MG63 (cell line): Measurements from ENCODE around the gene WDFY4. TPM values are rescaled to one million over a fixed set of nuclear protein-coding genes. Genes with fewer than 3 reads are reported as not detected.
A peak's percentile ranks its signal among the peaks of the same experiment; 100 is the strongest.

ENCODE experiments used
- DNase-seq: peaks from one replicate; pipeline ENCODE4 v3.0.0-alpha.2; 2020
- H3K27me3 ChIP-seq: fragments of 250-450 bp; sonication (Bioruptor Pico); 2 replicates; pipeline ENCODE4 v1.5.1; 2020; ENCODE audit warnings: mild to moderate bottlenecking, moderate library complexity
- H3K36me3 ChIP-seq: fragments of 250-450 bp; sonication (Bioruptor Pico); 2 replicates; pipeline ENCODE4 v1.5.1; 2020; ENCODE audit warnings: mild to moderate bottlenecking, moderate library complexity
- H3K4me3 ChIP-seq: fragments of 250-450 bp; sonication (Bioruptor Pico); 2 replicates; pipeline ENCODE4 v1.5.1; 2020; ENCODE audit warnings: mild to moderate bottlenecking, moderate library complexity
- H3K9me3 ChIP-seq: fragments of 250-450 bp; sonication (Bioruptor Pico); 2 replicates; pipeline ENCODE4 v1.5.1; 2020; ENCODE audit warnings: mild to moderate bottlenecking, moderate library complexity
- total RNA-seq: library from RNA; depleted of rRNA; stranded (reverse); fragments of >200 nt; shearing (Covaris generic); gene quantifications from 2 replicates; pipeline ENCODE4 v1.2.3, GENCODE V29; 2014; ENCODE audit warnings: low replicate concordance

Gene WDFY4
- total RNA-seq, 1 experiment from 2014 or later, result 0.63 TPM

DNA sequence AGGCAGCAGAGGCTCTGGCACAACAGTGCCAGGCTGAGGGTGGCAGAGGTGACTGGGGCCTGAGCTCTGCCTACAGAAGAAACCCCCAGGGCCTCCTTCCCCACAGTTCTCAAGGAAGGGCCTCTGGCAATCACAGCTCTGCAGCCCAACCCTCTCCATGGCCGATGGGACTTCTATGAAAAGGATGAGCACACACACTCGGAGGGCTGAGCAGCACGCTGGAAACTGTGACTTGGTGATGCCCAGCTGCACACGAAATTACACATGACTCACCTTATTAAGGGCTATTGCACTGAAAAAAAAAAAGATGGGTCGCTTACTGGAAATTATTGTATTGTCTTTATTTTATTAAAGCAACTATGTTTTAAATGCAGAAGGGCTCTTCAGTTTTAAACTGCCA lies 297.9 kb downstream of the WDFY4 start:
- DNase-seq, result no peak
- no peak overlapping the region for H3K4me3 ChIP-seq

DNA sequence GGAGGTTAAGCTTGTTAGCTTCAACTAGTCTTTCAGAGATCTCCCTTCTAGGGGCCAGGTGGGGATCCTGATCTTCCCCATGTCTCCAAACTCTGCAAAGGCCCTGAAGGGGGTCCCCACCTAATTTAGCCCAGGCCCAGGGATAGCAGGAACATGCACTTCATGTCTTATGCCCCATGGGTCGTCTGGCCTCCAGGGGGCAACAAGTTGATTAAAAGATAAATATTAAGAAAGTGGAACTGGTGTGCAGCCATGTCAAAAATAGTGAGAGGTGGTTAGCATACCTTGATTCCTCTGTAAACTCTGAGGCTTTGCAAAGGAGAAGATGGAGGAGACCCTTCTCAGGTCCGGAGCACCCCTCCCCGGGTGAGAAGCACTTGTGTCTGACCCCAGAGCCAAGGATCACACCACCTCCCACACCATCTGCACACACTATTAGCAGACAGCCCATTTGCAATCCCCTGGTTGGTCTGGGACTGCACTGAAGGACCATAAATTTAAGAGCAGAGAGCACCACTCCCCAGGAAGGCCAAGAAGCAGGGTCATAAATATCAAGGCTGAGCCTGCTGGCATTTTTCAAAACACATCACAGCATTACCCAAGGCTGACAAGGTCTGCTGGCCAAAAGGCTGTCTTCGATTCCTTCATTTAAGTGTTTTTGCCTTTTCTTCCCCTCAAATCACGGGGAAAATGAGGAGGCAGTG lies 299.1 kb downstream of the WDFY4 start:
- Histone ChIP-seq H3K36me3 (no peaks in the 10 kb centered on the region), H3K27me3 (no peaks in the 10 kb centered on the region), H3K4me3 (no peak overlapping the region), H3K9me3 (no peaks in the 10 kb centered on the region)
- DNase-seq, result no peak

More for the DNA sequence above, 297.9 kb downstream of the WDFY4 start:
- Histone ChIP-seq H3K27me3 (no peaks in the 10 kb centered on the region), H3K36me3 (no peaks in the 10 kb centered on the region), H3K9me3 (no peaks in the 10 kb centered on the region)

DNA sequence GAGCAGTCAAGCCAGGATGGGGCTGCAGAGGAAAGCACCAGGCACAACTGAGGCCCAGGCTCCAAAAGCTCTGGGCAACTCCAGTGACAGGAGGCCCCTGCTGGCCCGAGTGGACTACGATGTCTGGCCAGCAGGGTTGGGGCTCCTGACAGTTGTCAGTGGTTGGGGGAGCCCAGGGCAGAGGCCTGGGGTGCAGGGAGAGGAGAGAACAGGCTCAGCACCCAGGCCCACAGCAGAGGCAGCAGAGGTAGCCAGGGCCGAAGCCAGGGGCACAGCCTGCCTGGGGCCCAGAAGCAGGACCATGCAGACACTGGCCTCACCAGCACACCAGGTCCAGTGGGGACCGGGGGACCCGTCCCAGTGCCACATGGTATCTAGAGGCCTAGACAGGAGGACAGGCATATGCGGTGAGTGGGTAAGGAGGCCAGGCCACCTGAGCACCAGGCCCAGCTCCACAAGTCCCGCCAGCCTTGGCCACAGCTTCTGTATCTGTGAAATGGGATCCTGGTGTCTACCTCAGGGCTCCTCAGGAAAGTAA lies 301.0 kb downstream of the WDFY4 start:
- H3K4me3 ChIP-seq, result no peak overlapping the region
- no peak for DNase-seq
- H3K27me3 ChIP-seq, result no peaks in the 10 kb centered on the region
- no peaks in the 10 kb centered on the region for H3K9me3 ChIP-seq
- no peaks in the 10 kb centered on the region for H3K36me3 ChIP-seq

- no peaks in the 10 kb centered on the region for H3K36me3 ChIP-seq
- DNase-seq, result no peak
- no peak overlapping the region for H3K4me3 ChIP-seq
- no peaks in the 10 kb centered on the region for H3K9me3 ChIP-seq
- no peaks in the 10 kb centered on the region for H3K27me3 ChIP-seq
Observed at GRCh38 chr10:48990226-48990625, 305.6 kb downstream of the WDFY4 start.

DNA sequence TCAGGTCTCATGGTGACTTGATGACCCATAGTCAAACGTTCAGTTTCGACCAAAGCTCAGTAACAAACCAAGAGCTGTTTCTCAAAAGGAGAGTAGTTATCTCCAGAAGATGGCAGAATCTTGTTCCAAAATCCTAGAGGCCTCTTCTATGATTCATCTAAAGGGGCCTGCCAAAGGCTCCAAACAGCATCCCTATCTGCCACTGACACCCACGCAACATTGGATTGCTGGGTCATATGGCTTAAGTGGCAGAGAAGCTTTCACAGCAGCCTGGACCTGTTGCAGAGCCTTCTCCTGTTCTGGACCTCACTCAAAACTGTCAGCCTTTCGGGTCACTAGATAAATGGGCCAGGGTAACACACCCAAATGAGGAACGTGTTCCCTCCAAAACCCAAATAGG lies 309.0 kb downstream of the WDFY4 start:
- DNase-seq, result peak; percentile 36
- Histone ChIP-seq H3K4me3 (no peak overlapping the region), H3K9me3 (no peaks in the 10 kb centered on the region), H3K36me3 (no peaks in the 10 kb centered on the region), H3K27me3 (no peaks in the 10 kb centered on the region)

- Histone ChIP-seq H3K36me3 (no peaks in the 10 kb centered on the region), H3K4me3 (no peak overlapping the region), H3K27me3 (no peaks in the 10 kb centered on the region), H3K9me3 (no peaks in the 10 kb centered on the region)
- DNase-seq, result no peak
Observed at GRCh38 chr10:48996329-48996728, 311.7 kb downstream of the WDFY4 start.

DNA sequence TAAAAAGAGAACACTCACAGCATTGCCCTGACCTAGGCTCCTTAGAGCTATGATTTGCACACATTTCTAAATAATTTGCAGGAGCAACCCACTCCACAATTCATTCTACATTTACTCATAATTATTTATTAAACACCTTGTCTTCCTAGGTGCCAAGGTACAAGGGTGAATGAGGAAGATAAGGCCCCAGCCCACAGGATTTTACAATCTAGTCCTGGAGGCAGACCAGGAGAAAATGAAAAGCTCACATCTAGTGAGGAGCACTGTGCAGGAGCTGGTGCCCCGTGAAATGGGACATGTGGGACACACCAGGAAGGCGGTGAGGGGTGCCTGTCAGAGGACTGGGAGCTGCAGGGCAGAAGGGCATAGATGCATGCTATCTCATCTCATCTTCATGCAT lies 314.7 kb downstream of the WDFY4 start:
- Histone ChIP-seq H3K4me3 (no peak overlapping the region), H3K9me3 (no peaks in the 10 kb centered on the region), H3K27me3 (no peaks in the 10 kb centered on the region), H3K36me3 (no peaks in the 10 kb centered on the region)
- no peak for DNase-seq

DNA sequence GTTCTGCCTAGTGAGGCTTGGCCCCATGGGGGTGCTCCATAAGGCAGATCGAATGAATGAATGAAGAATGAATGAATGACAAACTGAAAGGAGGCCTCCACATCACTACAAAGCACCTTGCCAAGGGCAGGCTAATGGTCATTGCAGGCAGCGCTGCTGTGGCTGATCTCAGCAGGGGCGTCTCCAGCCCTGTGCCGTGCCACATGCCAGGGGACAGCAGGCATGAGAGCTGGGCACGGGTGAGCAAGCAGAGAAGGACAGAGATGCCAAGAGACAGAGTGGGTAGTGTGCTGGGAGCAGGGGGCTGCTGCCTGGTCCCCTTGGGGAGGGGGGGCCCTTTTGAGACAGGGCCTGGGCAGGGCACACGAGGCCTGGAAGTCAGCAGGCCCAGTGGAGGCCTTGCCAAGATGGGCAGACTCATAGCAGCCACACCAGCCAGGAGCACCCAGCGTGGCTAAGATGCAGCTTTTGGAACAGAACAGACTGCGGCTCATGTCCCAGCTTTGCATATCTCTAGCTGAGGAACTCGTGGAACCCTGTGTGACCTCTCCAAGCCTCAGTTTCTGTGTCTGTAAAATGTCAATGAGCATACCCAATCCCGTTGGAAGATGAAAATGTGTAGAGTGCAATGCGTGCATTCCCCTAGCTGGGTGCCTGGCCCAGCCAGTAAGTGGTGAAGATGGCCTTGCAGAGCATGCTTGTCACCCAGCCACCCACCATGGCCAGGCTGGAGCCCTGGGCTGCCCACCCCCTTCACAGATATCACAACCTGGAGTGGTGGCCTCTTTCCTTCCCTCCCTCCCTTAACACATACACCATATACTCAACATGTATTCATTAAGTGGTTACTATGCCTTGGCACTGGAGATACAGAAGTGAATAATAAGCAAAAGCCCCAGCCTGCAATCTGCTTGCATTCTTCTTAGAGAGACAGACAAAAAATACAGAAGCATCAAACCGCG lies 316.0 kb downstream of the WDFY4 start:
- H3K9me3 ChIP-seq, result no peaks in the 10 kb centered on the region
- H3K27me3 ChIP-seq, result no peaks in the 10 kb centered on the region
- no peak for DNase-seq
- H3K36me3 ChIP-seq, result no peaks in the 10 kb centered on the region
- H3K4me3 ChIP-seq, result no peak overlapping the region

GRCh38 chr10:49001402-49001801 lies 316.7 kb downstream of the WDFY4 start:
- no peaks in the 10 kb centered on the region for H3K36me3 ChIP-seq

GRCh38 chr10:49001870-49002672 lies 317.4 kb downstream of the WDFY4 start:
- no peak for DNase-seq
- Histone ChIP-seq H3K4me3 (no peak overlapping the region), H3K9me3 (no peaks in the 10 kb centered on the region), H3K36me3 (no peaks in the 10 kb centered on the region), H3K27me3 (no peaks in the 10 kb centered on the region)

More at GRCh38 chr10:49001402-49001801, 316.7 kb downstream of the WDFY4 start:
- Histone ChIP-seq H3K9me3 (no peaks in the 10 kb centered on the region), H3K4me3 (no peak overlapping the region), H3K27me3 (no peaks in the 10 kb centered on the region)
- no peak for DNase-seq

DNA sequence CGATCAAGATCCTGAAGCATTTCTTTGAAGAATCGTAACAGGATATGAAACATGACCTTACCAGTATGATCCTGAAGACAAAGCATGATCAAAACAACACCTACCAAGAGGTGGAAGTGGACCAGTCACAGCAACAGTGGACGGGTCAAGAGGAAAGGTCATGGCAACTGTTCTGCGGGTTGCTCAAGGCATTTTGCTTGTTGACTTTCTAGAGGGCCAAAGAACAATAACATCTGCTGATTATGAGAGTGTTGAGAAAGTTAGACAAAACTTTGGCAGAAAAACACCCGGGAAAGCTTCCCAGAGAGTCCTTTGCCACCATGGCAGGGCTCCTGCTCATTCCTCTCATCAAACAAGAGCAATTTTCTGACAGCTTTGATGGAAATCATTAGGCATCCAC lies 320.6 kb downstream of the WDFY4 start:
- no peaks in the 10 kb centered on the region for H3K9me3 ChIP-seq
- DNase-seq, result no peak
- no peak overlapping the region for H3K4me3 ChIP-seq
- no peaks in the 10 kb centered on the region for H3K27me3 ChIP-seq
- H3K36me3 ChIP-seq, result no peaks in the 10 kb centered on the region

DNA sequence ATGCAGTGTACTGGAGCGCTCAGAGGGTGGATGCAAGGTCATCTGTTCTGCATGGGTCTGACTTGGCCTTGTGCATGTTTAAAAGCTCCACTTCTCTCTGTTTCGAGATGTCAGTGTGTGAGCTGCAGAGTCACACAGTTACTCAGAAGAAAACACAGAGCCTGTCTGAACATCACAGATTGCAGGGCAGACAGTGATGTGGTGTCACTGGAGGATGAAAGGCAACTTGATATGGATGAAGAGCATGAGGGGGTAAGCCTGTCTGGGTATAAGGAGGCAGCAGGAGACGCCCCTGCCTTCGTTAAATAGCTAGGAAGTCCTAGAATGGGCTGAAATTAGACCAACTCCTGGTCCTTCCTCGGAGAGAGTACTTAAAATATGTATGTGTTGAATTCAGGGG lies 322.5 kb downstream of the WDFY4 start:
- no peaks in the 10 kb centered on the region for H3K36me3 ChIP-seq
- no peaks in the 10 kb centered on the region for H3K9me3 ChIP-seq
- no peak for DNase-seq
- no peaks in the 10 kb centered on the region for H3K27me3 ChIP-seq
- H3K4me3 ChIP-seq, result no peak overlapping the region

DNA sequence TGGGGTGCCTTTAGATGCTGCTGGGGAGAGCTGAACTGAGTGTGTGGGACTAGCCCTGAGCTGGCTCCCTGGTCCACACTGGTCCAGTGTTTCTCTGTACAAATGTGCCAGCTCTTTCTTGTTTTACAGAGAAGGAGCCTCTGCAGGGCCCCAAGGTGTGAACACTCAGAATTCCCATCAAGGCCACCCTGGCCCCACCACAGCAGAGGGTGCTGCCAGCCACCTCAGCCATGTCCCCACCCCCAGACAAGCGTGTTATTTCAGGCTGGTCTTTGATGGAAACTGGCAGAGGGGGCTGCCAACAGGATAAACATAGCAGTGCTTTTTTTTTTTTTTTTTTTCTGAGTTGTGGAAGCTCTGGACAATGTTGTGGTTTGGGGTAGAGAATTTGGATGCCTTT lies 323.4 kb downstream of the WDFY4 start:
- H3K36me3 ChIP-seq, result no peaks in the 10 kb centered on the region

GRCh38 chr10:49008505-49009198 lies 324.0 kb downstream of the WDFY4 start:
- H3K9me3 ChIP-seq, result no peaks in the 10 kb centered on the region
- no peak for DNase-seq
- no peaks in the 10 kb centered on the region for H3K27me3 ChIP-seq
- no peak overlapping the region for H3K4me3 ChIP-seq
- no peaks in the 10 kb centered on the region for H3K36me3 ChIP-seq

More for the DNA sequence above, 323.4 kb downstream of the WDFY4 start:
- no peak overlapping the region for H3K4me3 ChIP-seq
- no peaks in the 10 kb centered on the region for H3K9me3 ChIP-seq
- DNase-seq, result no peak
- H3K27me3 ChIP-seq, result no peaks in the 10 kb centered on the region

- H3K36me3 ChIP-seq, result no peaks in the 10 kb centered on the region
- H3K9me3 ChIP-seq, result no peaks in the 10 kb centered on the region
- H3K27me3 ChIP-seq, result no peaks in the 10 kb centered on the region
- no peak for DNase-seq
- no peak overlapping the region for H3K4me3 ChIP-seq
Observed at GRCh38 chr10:49009199-49009979, 324.7 kb downstream of the WDFY4 start.
